Activated effector memory CD4-positive, alpha-beta T cell treated with anti-CD3 and anti-CD28 coated beads, Interleukin-2, amount 50 U/mL, for 16 hours (primary cell): ENCODE results near the gene KIAA0586.
A peak's percentile ranks its signal among the peaks of the same experiment; 100 is the strongest.
"Not testable (repeated sequence)": the region's sequence is repeated elsewhere in the genome, so short reads cannot be mapped to it uniquely, and the experiment has no call there.

Source experiments
- DNase-seq: peaks from one replicate; pipeline ENCODE4 v3.0.0-alpha.2; 2020

KIAA0586 gene

GRCh38 chr14:58553959-58554358 is 126.4 kb downstream of the KIAA0586 start:
- no peak for DNase-seq

GRCh38 chr14:58555647-58556046 is 128.1 kb downstream of the KIAA0586 start:
- DNase-seq = no peak

- no peak for DNase-seq
Measured at GRCh38 chr14:58557242-58557641, 129.7 kb downstream of the KIAA0586 start.

GRCh38 chr14:58560208-58560607 is 132.7 kb downstream of the KIAA0586 start:
- DNase-seq = no peak

- no peak for DNase-seq
Measured at GRCh38 chr14:58562141-58562540, 134.6 kb downstream of the KIAA0586 start.

- no peak for DNase-seq
Measured at GRCh38 chr14:58563978-58564377, 136.5 kb downstream of the KIAA0586 start.

GRCh38 chr14:58565832-58566231 is 138.3 kb downstream of the KIAA0586 start:
- no peak for DNase-seq

GRCh38 chr14:58566979-58567378 is 139.5 kb downstream of the KIAA0586 start:
- DNase-seq = no peak

GRCh38 chr14:58568322-58568721 is 140.8 kb downstream of the KIAA0586 start:
- DNase-seq = no peak

- DNase-seq = no peak
Measured at GRCh38 chr14:58571256-58571655, 143.7 kb downstream of the KIAA0586 start.

- DNase-seq = peak; percentile 71
Measured at GRCh38 chr14:58571769-58572472, 144.4 kb downstream of the KIAA0586 start.

- no peak for DNase-seq
Measured at GRCh38 chr14:58572473-58572853, 144.9 kb downstream of the KIAA0586 start.

GRCh38 chr14:58572863-58573262 is 145.3 kb downstream of the KIAA0586 start:
- no peak for DNase-seq

- DNase-seq = no peak
Measured at GRCh38 chr14:58574623-58575022, 147.1 kb downstream of the KIAA0586 start.

- no peak for DNase-seq
Measured at GRCh38 chr14:58575956-58576355, 148.4 kb downstream of the KIAA0586 start.

- DNase-seq = not testable (repeated sequence)
Measured at GRCh38 chr14:58580035-58580434, 152.5 kb downstream of the KIAA0586 start.

- not testable (repeated sequence) for DNase-seq
Measured at GRCh38 chr14:58581389-58581788, 153.9 kb downstream of the KIAA0586 start.

GRCh38 chr14:58584383-58584782 is 156.9 kb downstream of the KIAA0586 start:
- no peak for DNase-seq

- no peak for DNase-seq
Measured at GRCh38 chr14:58587271-58587670, 159.8 kb downstream of the KIAA0586 start.

GRCh38 chr14:58588321-58588720 is 160.8 kb downstream of the KIAA0586 start:
- DNase-seq = not testable (repeated sequence)

GRCh38 chr14:58593977-58594376 is 166.5 kb downstream of the KIAA0586 start:
- DNase-seq = no peak

GRCh38 chr14:58597041-58597440 is 169.5 kb downstream of the KIAA0586 start:
- DNase-seq = no peak

GRCh38 chr14:58598028-58598803 is 170.7 kb downstream of the KIAA0586 start:
- no peak for DNase-seq

GRCh38 chr14:58598804-58599525 is 171.4 kb downstream of the KIAA0586 start:
- no peak for DNase-seq
